Neural progenitor cell (in vitro differentiated cells): ENCODE data around the gene RSPH6A.

Experiments
- CTCF ChIP-seq: fragments of 200-600 bp; sonication (generic); IDR thresholded peaks from 2 replicates; pipeline ENCODE4 v1.5.1; 2017; ENCODE audit warnings: antibody characterized with exemption, mild to moderate bottlenecking
- EZH2 ChIP-seq: fragments of 200-600 bp; sonication (generic); IDR thresholded peaks from 2 replicates; pipeline ENCODE4 v1.6.1; 2017; ENCODE audit warnings: antibody characterized with exemption, mild to moderate bottlenecking, moderate library complexity
- EZH2phosphoT487 ChIP-seq: fragments of 200-600 bp; sonication (generic); IDR thresholded peaks from 2 replicates; pipeline ENCODE4 v1.6.1; 2017; ENCODE audit warnings: antibody characterized with exemption

GRCh38 chr19:45779231-45780145 is 35.6 kb downstream of the RSPH6A start:
- TF ChIP-seq CTCF: peak; percentile 85
- no peak for TF ChIP-seq EZH2
- no peak for TF ChIP-seq EZH2phosphoT487
